Measurements from ENCODE around the gene WDR73. TPM values are rescaled to one million over a fixed set of nuclear protein-coding genes. Genes with fewer than 3 reads are reported as not detected.
A peak's percentile ranks its signal among the peaks of the same experiment; 100 is the strongest.

Gene WDR73
- polyA plus RNA-seq, 4 donors: 36.0 to 43.6 (median 37.5) TPM

- no peak for DNase-seq (ENCODE audit: low read depth in 4 of 4, low spot score in 3 of 4)
Observed at GRCh38 chr15:84621358-84621979, 32.6 kb downstream of the WDR73 start.

DNA sequence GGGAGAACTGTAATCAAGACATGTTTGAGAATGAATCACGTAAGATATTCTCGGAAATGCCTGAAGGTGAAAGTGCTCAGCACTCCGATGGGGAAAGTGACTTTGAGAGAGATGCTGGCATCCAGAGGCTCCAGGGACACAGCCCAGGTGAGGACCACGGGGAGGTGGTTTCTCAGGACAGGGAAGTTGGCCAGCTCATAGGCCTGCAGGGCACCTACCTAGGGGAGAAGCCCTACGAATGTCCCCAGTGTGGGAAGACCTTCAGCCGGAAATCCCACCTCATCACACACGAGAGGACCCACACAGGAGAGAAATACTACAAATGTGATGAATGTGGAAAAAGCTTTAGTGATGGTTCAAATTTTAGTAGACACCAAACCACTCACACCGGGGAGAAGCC lies 33.5 kb downstream of the WDR73 start:
- no peak for DNase-seq (ENCODE audit: low read depth in 4 of 4, low spot score in 3 of 4)

DNA sequence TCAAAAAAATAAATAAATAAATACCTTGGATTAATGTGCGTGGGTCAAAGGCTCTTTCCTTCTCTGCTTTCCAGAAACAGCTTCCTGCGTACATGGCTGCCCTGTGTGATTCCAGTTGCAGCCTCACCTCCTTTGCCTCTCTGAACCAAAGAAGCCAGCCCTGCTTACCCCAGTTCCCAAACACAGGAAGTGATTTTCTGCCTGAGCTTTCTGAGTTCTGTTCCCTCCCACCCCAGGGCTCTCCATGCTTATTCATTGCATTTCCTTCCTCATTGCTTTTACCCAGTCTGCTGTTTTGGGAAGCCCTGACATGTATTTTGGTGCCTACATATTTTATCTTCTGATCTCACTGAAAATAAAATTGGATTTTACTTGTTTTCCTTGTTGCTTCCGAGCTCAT lies 37.8 kb downstream of the WDR73 start:
- DNase-seq (ENCODE audit: low read depth in 4 of 4, low spot score in 3 of 4): no peak

GRCh38 chr15:84611631-84612030 lies 42.5 kb downstream of the WDR73 start:
- DNase-seq (ENCODE audit: low read depth in 4 of 4, low spot score in 3 of 4): no peak

GRCh38 chr15:84609818-84610525 lies 44.1 kb downstream of the WDR73 start:
- DNase-seq (ENCODE audit: low read depth in 4 of 4, low spot score in 3 of 4): no peak

- no peak for DNase-seq (ENCODE audit: low read depth in 4 of 4, low spot score in 3 of 4)
Observed at GRCh38 chr15:84608707-84609284, 45.3 kb downstream of the WDR73 start.

DNA sequence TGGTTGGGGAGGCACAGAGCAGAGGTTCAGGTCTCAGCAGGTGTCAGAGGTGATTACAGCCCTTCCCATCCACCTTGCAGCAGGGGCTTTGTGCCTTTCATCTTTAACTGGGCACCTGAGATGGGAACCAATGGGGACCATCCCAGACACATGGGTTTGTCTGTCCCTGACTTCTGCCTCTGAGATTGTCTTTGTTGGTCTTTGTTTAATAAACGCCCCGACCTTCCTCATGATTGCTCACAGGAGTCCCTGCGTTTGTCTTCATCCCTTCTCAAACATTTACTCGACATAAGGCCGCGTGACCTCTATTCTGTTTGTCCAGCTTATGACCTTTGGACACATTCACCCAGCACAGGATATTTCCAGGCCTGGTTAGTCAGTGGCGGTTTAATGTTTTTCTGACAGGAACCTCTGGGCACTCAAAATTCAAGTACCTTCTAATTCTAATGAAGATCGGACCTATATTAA lies 47.4 kb downstream of the WDR73 start:
- DNase-seq (ENCODE audit: low read depth in 4 of 4, low spot score in 3 of 4): no peak

- DNase-seq (ENCODE audit: low read depth in 4 of 4, low spot score in 3 of 4): no peak
Observed at GRCh38 chr15:84605554-84605882, 48.6 kb downstream of the WDR73 start.

DNA sequence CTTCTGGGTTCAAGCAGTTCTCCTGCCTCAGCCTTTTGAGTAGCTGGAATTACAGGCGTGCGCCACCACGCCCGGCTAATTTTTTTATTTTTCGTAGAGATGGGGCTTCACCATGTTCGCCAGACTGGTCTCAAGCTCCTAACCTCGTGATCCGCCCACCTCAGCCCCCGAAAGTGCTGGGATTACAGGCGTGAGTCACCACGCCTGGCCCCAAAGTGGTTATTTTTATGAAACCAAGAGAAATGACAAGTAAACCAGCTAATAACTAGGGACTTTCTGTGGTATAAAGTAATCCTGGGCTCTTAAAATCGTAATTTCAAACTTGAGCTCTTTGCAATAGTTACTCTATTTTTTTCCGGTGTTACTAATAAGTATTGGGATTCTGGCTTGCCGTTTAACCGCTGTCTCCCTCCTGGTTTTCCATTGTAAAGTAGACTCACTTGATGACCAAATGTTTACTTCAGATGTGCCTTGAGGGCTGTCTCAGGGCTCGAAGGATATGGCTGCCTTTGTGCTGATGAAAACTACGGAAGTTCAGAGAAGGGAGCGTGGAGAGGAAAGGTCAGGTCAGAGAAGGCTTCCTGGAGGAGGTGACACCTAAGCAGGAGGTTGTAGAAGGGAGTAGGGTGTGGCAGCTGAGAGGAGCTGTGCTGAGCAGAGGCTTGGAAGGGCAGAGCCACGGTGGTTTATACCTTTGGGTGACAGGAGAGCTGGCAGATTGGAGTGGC lies 49.1 kb downstream of the WDR73 start:
- no peak for DNase-seq (ENCODE audit: low read depth in 4 of 4, low spot score in 3 of 4)

DNA sequence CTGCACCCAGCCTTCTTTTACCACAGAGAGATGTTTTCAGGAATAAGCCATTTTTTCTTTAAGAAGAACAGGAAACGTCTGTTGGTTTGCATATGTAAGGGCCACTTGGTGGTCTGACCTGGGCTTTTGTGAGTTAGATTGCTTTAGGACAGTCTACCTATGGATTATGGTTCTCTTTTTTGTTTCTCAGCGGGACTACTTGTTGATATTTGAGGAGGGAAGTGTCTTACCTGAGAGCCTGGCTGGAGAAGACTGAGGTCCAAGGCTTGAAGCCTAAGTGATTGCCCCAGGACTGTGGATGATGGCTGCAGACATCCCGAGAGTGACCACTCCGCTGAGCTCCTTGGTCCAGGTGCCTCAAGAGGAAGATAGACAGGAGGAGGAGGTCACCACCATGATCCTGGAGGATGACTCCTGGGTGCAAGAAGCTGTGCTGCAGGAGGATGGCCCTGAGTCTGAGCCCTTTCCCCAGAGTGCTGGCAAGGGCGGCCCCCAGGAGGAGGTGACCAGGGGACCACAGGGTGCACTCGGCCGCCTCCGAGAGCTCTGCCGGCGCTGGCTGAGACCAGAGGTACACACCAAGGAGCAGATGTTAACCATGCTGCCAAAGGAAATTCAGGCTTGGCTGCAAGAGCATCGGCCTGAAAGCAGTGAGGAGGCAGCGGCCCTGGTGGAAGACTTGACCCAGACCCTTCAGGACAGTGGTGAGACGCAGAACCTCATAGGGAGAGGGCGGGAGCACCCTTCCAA lies 50.3 kb downstream of the WDR73 start:
- no peak for DNase-seq (ENCODE audit: low read depth in 4 of 4, low spot score in 3 of 4)

DNA sequence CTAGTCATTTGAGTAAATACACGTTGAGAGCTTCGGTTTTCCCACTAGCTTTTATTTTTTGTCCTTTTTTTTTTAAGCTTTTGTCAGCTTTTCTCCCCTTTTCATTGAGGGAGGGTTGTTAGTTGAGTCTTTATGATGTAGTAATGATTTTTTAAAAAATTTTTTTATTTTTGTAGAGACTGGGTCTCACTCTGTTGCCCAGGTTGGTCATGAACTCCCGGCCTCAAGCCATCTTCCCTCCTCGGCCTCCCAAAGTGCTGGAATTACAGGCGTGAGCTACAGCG lies 52.6 kb downstream of the WDR73 start:
- DNase-seq (ENCODE audit: low read depth in 4 of 4, low spot score in 3 of 4): no peak

GRCh38 chr15:84600687-84601554 lies 53.2 kb downstream of the WDR73 start, which contains the start of gene ZSCAN2:
ZSCAN2 (plus strand) TSS chr15:84601009; CDS start chr15:84603928, 2,919 bp downstream.
- DNase-seq (ENCODE audit: low read depth in 4 of 4, low spot score in 3 of 4): peak; percentile 85 to 92 (median 88)

- peak in 2 of 4 donors; percentile 53 to 56 for DNase-seq (ENCODE audit: low read depth in 4 of 4, low spot score in 3 of 4)
Observed at GRCh38 chr15:84600331-84600686, 53.8 kb downstream of the WDR73 start.

- DNase-seq (ENCODE audit: low read depth in 4 of 4, low spot score in 3 of 4): no peak
Observed at GRCh38 chr15:84599906-84600305, 54.2 kb downstream of the WDR73 start.

GRCh38 chr15:84598993-84599392 lies 55.1 kb downstream of the WDR73 start:
- no peak for DNase-seq (ENCODE audit: low read depth in 4 of 4, low spot score in 3 of 4)

- no peak for DNase-seq (ENCODE audit: low read depth in 4 of 4, low spot score in 3 of 4)
Observed at GRCh38 chr15:84598250-84598649, 55.8 kb downstream of the WDR73 start.

DNA sequence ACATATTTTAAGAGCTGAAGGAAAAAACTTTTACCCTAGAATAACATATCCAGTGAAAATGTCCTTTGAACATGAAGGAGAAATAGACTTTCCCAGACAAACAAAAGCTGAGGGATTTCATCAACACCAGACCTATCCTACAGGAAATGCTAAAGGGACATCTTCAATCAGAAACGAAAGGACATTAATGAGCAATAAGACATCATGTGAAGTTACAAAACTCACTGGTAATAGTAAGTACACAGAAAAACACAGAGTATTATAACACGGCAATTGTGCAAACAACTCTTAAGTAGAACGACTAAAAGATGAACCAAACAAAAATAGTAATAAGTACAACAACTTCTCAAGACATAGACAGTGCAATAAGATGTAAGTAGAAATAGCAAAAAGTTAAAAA lies 56.8 kb downstream of the WDR73 start:
- DNase-seq (ENCODE audit: low read depth in 4 of 4, low spot score in 3 of 4): no peak

GRCh38 chr15:84595660-84596059 lies 58.4 kb downstream of the WDR73 start:
- no peak for DNase-seq (ENCODE audit: low read depth in 4 of 4, low spot score in 3 of 4)

DNA sequence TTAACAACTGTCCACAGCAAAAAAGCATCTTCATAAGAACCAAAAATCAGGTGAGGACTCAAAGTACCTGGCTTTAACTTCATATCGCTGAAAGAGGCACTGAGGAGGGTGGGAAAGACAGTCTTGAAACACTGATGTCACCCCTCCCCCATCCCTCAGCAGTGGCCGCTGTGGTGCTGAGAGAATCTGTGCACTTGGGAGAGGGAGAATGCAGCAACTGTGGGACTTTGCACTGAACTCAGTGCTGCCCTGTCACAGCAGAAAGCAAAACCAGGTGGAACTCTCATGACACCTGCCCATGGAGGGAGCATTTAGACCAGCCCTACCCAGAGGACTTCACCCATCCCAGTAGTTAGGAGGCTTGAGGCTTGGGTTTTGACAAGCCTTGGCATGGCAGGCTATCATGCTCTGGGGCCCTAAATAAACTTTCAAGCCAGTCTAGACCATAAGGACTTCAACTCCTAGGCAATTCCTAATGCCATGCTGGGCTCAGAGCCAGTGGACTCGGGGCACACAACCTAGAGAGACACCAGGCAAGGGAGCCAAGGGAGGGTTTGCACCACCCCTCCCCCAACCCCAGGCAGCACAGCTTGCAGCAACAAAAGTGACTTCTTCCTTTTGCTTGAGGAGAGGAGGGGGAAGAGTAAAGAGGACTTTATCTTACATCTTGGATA lies 59.3 kb downstream of the WDR73 start:
- DNase-seq (ENCODE audit: low read depth in 4 of 4, low spot score in 3 of 4): no peak
